Osteocyte (in vitro differentiated cells): ENCODE results near the gene COL1A2. TPM values are rescaled to one million over a fixed set of nuclear protein-coding genes. Genes with fewer than 3 reads are reported as not detected.

ENCODE experiments used
- DNase-seq: peaks from one replicate; pipeline ENCODE4 v3.0.0; 2021; ENCODE audit warnings: mixed read lengths; ENCODE audit not compliant: unreplicated experiment; ENCODE audit errors: extremely low spot score
- H3K27ac Mint-ChIP-seq: one replicate; pipeline ENCODE4 v1.8.0; 2021; ENCODE audit warnings: mild to moderate bottlenecking, mixed read lengths; ENCODE audit not compliant: unreplicated experiment
- H3K27me3 Mint-ChIP-seq: one replicate; pipeline ENCODE4 v1.8.0; 2021; ENCODE audit warnings: mixed read lengths; ENCODE audit not compliant: unreplicated experiment
- H3K36me3 Mint-ChIP-seq: one replicate; pipeline ENCODE4 v1.8.0; 2021; ENCODE audit warnings: mixed read lengths; ENCODE audit not compliant: unreplicated experiment
- H3K4me1 Mint-ChIP-seq: one replicate; pipeline ENCODE4 v1.8.0; 2021; ENCODE audit warnings: mixed read lengths; ENCODE audit not compliant: unreplicated experiment
- H3K4me3 Mint-ChIP-seq: one replicate; pipeline ENCODE4 v1.8.0; 2021; ENCODE audit warnings: mild to moderate bottlenecking, moderate library complexity, mixed read lengths; ENCODE audit not compliant: unreplicated experiment
- H3K9me3 Mint-ChIP-seq: one replicate; pipeline ENCODE4 v1.8.0; 2021; ENCODE audit warnings: mixed read lengths; ENCODE audit not compliant: unreplicated experiment
- CTCF ChIP-seq: fragments of 200-600 bp; sonication (generic); IDR thresholded peaks from 2 replicates; pipeline ENCODE4 v1.5.0; 2021; ENCODE audit warnings: antibody characterized with exemption, mild to moderate bottlenecking, moderate library complexity
- total RNA-seq: library from RNA; stranded (reverse); gene quantifications from 2 replicates; pipeline ENCODE4 v1.2.1, GENCODE V29; 2021

The COL1A2 gene
- total RNA-seq, 1 donor from 2014 or later = 7,492 TPM

- DNase-seq = no peak
- TF ChIP-seq CTCF = no peak
- H3K4me3 Mint-ChIP-seq = no peak overlapping the region
Measured at GRCh38 chr7:94446308-94446707, 51.6 kb downstream of the COL1A2 start.

GRCh38 chr7:94449151-94449725 lies 54.5 kb downstream of the COL1A2 start:
- peaks cover 2% of the 10 kb centered on the region for H3K36me3 Mint-ChIP-seq
- H3K27ac Mint-ChIP-seq = no peak overlapping the region
- no peak overlapping the region for H3K4me3 Mint-ChIP-seq
- H3K9me3 Mint-ChIP-seq = no peaks in the 10 kb centered on the region
- peak; percentile 74 for TF ChIP-seq CTCF
- peaks cover 9% of the 10 kb centered on the region for H3K27me3 Mint-ChIP-seq
- H3K4me1 Mint-ChIP-seq = peaks cover 13% of the 10 kb centered on the region
- no peak for DNase-seq

More at GRCh38 chr7:94446308-94446707, 51.6 kb downstream of the COL1A2 start:
- no peak overlapping the region for H3K27ac Mint-ChIP-seq
- H3K4me1 Mint-ChIP-seq = peaks cover 4% of the 10 kb centered on the region
- peaks cover 9% of the 10 kb centered on the region for H3K27me3 Mint-ChIP-seq
- H3K36me3 Mint-ChIP-seq = peaks cover 2% of the 10 kb centered on the region
- H3K9me3 Mint-ChIP-seq = no peaks in the 10 kb centered on the region

GRCh38 chr7:94450044-94450697 lies 55.5 kb downstream of the COL1A2 start:
- H3K4me1 Mint-ChIP-seq = peaks cover 13% of the 10 kb centered on the region
- no peak for TF ChIP-seq CTCF
- H3K27me3 Mint-ChIP-seq = peaks cover 2% of the 10 kb centered on the region
- no peak for DNase-seq
- H3K9me3 Mint-ChIP-seq = no peaks in the 10 kb centered on the region
- no peak overlapping the region for H3K4me3 Mint-ChIP-seq
- H3K36me3 Mint-ChIP-seq = peaks cover 2% of the 10 kb centered on the region
- no peak overlapping the region for H3K27ac Mint-ChIP-seq

GRCh38 chr7:94451187-94451586 lies 56.5 kb downstream of the COL1A2 start:
- peaks cover 11% of the 10 kb centered on the region for H3K4me1 Mint-ChIP-seq
- no peak for TF ChIP-seq CTCF
- H3K27me3 Mint-ChIP-seq = no peaks in the 10 kb centered on the region
- no peak overlapping the region for H3K4me3 Mint-ChIP-seq
- no peaks in the 10 kb centered on the region for H3K9me3 Mint-ChIP-seq
- no peak overlapping the region for H3K27ac Mint-ChIP-seq
- peaks cover 2% of the 10 kb centered on the region for H3K36me3 Mint-ChIP-seq
- DNase-seq = no peak

GRCh38 chr7:94452239-94452638 lies 57.5 kb downstream of the COL1A2 start:
- no peak for DNase-seq
- no peak for TF ChIP-seq CTCF
- no peak overlapping the region for H3K27ac Mint-ChIP-seq
- no peaks in the 10 kb centered on the region for H3K9me3 Mint-ChIP-seq
- no peaks in the 10 kb centered on the region for H3K27me3 Mint-ChIP-seq
- peaks cover 2% of the 10 kb centered on the region for H3K36me3 Mint-ChIP-seq
- peaks cover 11% of the 10 kb centered on the region for H3K4me1 Mint-ChIP-seq
- H3K4me3 Mint-ChIP-seq = no peak overlapping the region
